ENCODE results near the gene FARS2.

DNA sequence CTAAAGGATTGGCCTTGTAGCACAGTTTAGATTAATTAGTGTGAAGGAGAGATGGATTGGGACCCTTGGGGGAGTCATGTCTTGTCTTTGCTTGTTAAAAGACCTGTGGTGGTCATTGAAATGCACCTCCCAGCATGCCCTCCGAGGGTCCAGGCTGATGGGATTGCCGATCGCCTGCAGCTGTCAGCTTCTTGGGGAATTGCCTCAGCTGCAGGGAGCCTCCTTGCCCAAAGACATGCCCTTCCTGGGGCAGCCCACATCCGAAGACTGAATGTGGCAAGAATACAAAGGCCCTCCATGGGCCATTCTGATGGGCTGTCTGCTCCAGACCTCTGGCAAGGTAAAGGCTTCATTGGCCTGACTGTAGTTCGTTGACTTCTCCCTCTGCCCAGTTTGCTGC lies 150.7 kb downstream of the FARS2 start:
- TF ChIP-seq EZH2 (IDR thresholded peaks at IDR 0.05) (no peak), EZH2phosphoT487 (IDR thresholded peaks at IDR 0.05; ENCODE audit: borderline replicate concordance) (no peak), SP1 (IDR thresholded peaks at IDR 0.05; ENCODE audit: low read depth) (no peak), POLR2A (IDR thresholded peaks at IDR 0.05; ENCODE audit: borderline replicate concordance, extremely low read depth, insufficient read depth, insufficient read length) (no peak), RAD21 (IDR thresholded peaks at IDR 0.05; ENCODE audit: low read depth) (no peak), SIN3A (IDR thresholded peaks at IDR 0.05; ENCODE audit: low read depth) (no peak), POLR2AphosphoS5 (IDR thresholded peaks at IDR 0.05; ENCODE audit: low read depth, low read length) (no peak), SRF (IDR thresholded peaks at IDR 0.05; ENCODE audit: low read depth) (no peak)
- TF ChIP-seq, protein P1, sequence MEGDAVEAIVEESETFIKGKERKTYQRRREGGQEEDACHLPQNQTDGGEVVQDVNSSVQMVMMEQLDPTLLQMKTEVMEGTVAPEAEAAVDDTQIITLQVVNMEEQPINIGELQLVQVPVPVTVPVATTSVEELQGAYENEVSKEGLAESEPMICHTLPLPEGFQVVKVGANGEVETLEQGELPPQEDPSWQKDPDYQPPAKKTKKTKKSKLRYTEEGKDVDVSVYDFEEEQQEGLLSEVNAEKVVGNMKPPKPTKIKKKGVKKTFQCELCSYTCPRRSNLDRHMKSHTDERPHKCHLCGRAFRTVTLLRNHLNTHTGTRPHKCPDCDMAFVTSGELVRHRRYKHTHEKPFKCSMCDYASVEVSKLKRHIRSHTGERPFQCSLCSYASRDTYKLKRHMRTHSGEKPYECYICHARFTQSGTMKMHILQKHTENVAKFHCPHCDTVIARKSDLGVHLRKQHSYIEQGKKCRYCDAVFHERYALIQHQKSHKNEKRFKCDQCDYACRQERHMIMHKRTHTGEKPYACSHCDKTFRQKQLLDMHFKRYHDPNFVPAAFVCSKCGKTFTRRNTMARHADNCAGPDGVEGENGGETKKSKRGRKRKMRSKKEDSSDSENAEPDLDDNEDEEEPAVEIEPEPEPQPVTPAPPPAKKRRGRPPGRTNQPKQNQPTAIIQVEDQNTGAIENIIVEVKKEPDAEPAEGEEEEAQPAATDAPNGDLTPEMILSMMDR (IDR thresholded peaks at IDR 0.05 in 2 of 3, conservative IDR thresholded peaks at IDR 0.05 in 1 of 3; ENCODE audit: borderline replicate concordance in 1 of 3, insufficient read depth in 1 of 3, low read depth in 2 of 3, low read length in 2 of 3): no peak
- TF ChIP-seq, protein P2, sequence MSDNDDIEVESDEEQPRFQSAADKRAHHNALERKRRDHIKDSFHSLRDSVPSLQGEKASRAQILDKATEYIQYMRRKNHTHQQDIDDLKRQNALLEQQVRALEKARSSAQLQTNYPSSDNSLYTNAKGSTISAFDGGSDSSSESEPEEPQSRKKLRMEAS (IDR thresholded peaks at IDR 0.05): no peak
- TF ChIP-seq, protein P3, sequence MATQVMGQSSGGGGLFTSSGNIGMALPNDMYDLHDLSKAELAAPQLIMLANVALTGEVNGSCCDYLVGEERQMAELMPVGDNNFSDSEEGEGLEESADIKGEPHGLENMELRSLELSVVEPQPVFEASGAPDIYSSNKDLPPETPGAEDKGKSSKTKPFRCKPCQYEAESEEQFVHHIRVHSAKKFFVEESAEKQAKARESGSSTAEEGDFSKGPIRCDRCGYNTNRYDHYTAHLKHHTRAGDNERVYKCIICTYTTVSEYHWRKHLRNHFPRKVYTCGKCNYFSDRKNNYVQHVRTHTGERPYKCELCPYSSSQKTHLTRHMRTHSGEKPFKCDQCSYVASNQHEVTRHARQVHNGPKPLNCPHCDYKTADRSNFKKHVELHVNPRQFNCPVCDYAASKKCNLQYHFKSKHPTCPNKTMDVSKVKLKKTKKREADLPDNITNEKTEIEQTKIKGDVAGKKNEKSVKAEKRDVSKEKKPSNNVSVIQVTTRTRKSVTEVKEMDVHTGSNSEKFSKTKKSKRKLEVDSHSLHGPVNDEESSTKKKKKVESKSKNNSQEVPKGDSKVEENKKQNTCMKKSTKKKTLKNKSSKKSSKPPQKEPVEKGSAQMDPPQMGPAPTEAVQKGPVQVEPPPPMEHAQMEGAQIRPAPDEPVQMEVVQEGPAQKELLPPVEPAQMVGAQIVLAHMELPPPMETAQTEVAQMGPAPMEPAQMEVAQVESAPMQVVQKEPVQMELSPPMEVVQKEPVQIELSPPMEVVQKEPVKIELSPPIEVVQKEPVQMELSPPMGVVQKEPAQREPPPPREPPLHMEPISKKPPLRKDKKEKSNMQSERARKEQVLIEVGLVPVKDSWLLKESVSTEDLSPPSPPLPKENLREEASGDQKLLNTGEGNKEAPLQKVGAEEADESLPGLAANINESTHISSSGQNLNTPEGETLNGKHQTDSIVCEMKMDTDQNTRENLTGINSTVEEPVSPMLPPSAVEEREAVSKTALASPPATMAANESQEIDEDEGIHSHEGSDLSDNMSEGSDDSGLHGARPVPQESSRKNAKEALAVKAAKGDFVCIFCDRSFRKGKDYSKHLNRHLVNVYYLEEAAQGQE (IDR thresholded peaks at IDR 0.05; ENCODE audit: low read depth): no peak

All from HCT116 (cell line).